B cell (primary cell): ENCODE results near the gene PPCDC. TPM values are rescaled to one million over a fixed set of nuclear protein-coding genes. Genes with fewer than 3 reads are reported as not detected.
A peak's percentile ranks its signal among the peaks of the same experiment; 100 is the strongest.

ENCODE experiments used
- ATAC-seq: fragments of 200-7000 bp; cut with Tn5 transposase; one replicate; pipeline ENCODE4 v1.10.0; 2021; ENCODE audit warnings: low read depth, mild to moderate bottlenecking, moderate number of reproducible peaks, moderate library complexity
- CTCF ChIA-PET: fragments of 350-600 bp; sonication (Branson Sonifier 250); formaldehyde crosslinking; loops from one replicate; lab custom pipeline; 2021; ENCODE audit warnings: antibody characterized with exemption, inconsistent platforms; lab: Charles Lee
- POLR2A ChIA-PET: fragments of 350-600 bp; sonication (Branson Sonifier 250); formaldehyde crosslinking; loops from one replicate; lab custom pipeline; 2021; ENCODE audit warnings: antibody characterized with exemption; lab: Charles Lee
- DNase-seq: peaks from one replicate; pipeline ENCODE4 v3.0.0; 2013
- H2AFZ ChIP-seq: 2 replicates; pipeline ENCODE4 v1.6.1; 2012; ENCODE audit warnings: mild to moderate bottlenecking, low read depth, low read length; ENCODE audit not compliant: insufficient read depth, poor library complexity, severe bottlenecking
- H3K27ac ChIP-seq, 2 donors: 1 replicate in 1 of 2; 2 replicates in 1 of 2; pipeline ENCODE4 v1.5.1; 2012 to 2013; ENCODE audit warnings: low read length in 2 of 2, mild to moderate bottlenecking in 2 of 2, moderate library complexity in 1 of 2
- H3K27me3 ChIP-seq, 4 experiments: fragments of 200-600 bp in 1 of 4; sonication (generic) in 1 of 4; replicated peaks in 1 of 4; 1 replicate in 2 of 4; 2 replicates in 2 of 4; pipeline versions ENCODE4 v1.6.1 to v1.7.0; 2013 to 2016; ENCODE audit warnings: low read length in 3 of 4, mild to moderate bottlenecking in 2 of 4, mixed read lengths in 1 of 4, moderate library complexity in 1 of 4; ENCODE audit not compliant: insufficient read depth in 4 of 4, control insufficient read depth in 3 of 4; ENCODE audit errors: control extremely low read depth in 1 of 4
- H3K36me3 ChIP-seq, 2 experiments: replicated peaks in 1 of 2; 1 replicate in 1 of 2; 2 replicates in 1 of 2; pipeline versions ENCODE4 v1.6.1 to v1.7.1; 2013; ENCODE audit warnings: low read length in 1 of 2; ENCODE audit not compliant: insufficient read depth in 2 of 2, control insufficient read depth in 1 of 2; ENCODE audit errors: control extremely low read depth in 1 of 2, extremely low read depth in 1 of 2
- H3K4me1 ChIP-seq, 2 donors: fragments of 200-600 bp in 1 of 2; sonication (generic) in 1 of 2; 1 replicate in 1 of 2; 2 replicates in 1 of 2; pipeline versions ENCODE4 v1.5.1 to v1.6.1; 2013 to 2017; ENCODE audit warnings: low read length in 2 of 2; ENCODE audit not compliant: control insufficient read depth in 2 of 2, insufficient read depth in 2 of 2
- H3K4me2 ChIP-seq: replicated peaks from 2 replicates; pipeline ENCODE3; 2012; ENCODE audit warnings: mild to moderate bottlenecking, low read depth, low read length; ENCODE audit not compliant: poor library complexity, severe bottlenecking
- H3K4me3 ChIP-seq, 5 experiments: fragments of 200-600 bp in 1 of 5; sonication (generic) in 1 of 5; 1 replicate in 3 of 5; 2 replicates in 2 of 5; pipeline versions ENCODE4 v1.5.1 to v1.7.0; 2011 to 2016; ENCODE audit warnings: low read length in 4 of 5, mild to moderate bottlenecking in 4 of 5, low read depth in 2 of 5, control low read depth in 1 of 5, moderate library complexity in 1 of 5; ENCODE audit not compliant: insufficient read depth in 1 of 5; ENCODE audit errors: control extremely low read depth in 1 of 5, extremely low read depth in 1 of 5
- H3K79me2 ChIP-seq: fragments of 200-600 bp; sonication (generic); one replicate; pipeline ENCODE4 v1.6.0; 2016; ENCODE audit warnings: low read length; ENCODE audit not compliant: control insufficient read depth, insufficient read depth
- H3K9ac ChIP-seq: fragments of 200-600 bp; sonication (generic); 2 replicates; pipeline ENCODE4 v1.6.1; 2017; ENCODE audit warnings: mild to moderate bottlenecking, low read length, moderate library complexity
- H3K9me3 ChIP-seq, 3 donors: one replicate each; pipeline versions ENCODE4 v1.6.1 to v1.7.1; 2013; ENCODE audit warnings: low read length in 2 of 3; ENCODE audit not compliant: control insufficient read depth in 2 of 3, insufficient read depth in 1 of 3; ENCODE audit errors: control extremely low read depth in 1 of 3
- H4K20me1 ChIP-seq: 2 replicates; pipeline ENCODE4 v1.6.0; 2012; ENCODE audit warnings: mild to moderate bottlenecking, low read length; ENCODE audit not compliant: insufficient read depth, control insufficient read depth, poor library complexity, severe bottlenecking
- H3K27ac Mint-ChIP-seq: one replicate; pipeline ENCODE4 v1.8.0; 2021; ENCODE audit warnings: mixed read lengths
- H3K27me3 Mint-ChIP-seq: one replicate; pipeline ENCODE4 v1.8.0; 2021; ENCODE audit warnings: mixed read lengths
- H3K4me1 Mint-ChIP-seq: one replicate; pipeline ENCODE4 v1.8.0; 2021; ENCODE audit warnings: mixed read lengths
- H3K4me3 Mint-ChIP-seq: one replicate; pipeline ENCODE4 v1.8.0; 2021; ENCODE audit warnings: mixed read lengths
- H3K9me3 Mint-ChIP-seq: one replicate; pipeline ENCODE4 v1.8.0; 2022; ENCODE audit warnings: mixed read lengths; ENCODE audit not compliant: insufficient read depth
- CTCF ChIP-seq: fragments of 200-600 bp; IDR thresholded peaks from one replicate; pipeline ENCODE4 v1.8.0; 2022; ENCODE audit warnings: antibody characterized with exemption, mild to moderate bottlenecking
- EZH2 ChIP-seq: IDR thresholded peaks from 2 replicates; pipeline ENCODE4 v1.6.1; 2012; ENCODE audit warnings: borderline replicate concordance, low read depth, mild to moderate bottlenecking, moderate library complexity, low read length; ENCODE audit not compliant: insufficient read depth, poor library complexity, severe bottlenecking
- WGBS: methylation state at CpG from one replicate; pipeline ENCODE4 v1.1.5; 2013; ENCODE audit warnings: missing lambda C conversion rate; ENCODE audit not compliant: insufficient coverage; 5-methylcytosine and 5-hydroxymethylcytosine counted together
- intact Hi-C: fragments of 100-400 bp; cut with micrococcal nuclease; formaldehyde crosslinking; loops from one replicate; pipeline ENCODE4 v1.10.0; 2022
- polyA plus RNA-seq: library from polyadenylated mRNA; depleted of rRNA; stranded (reverse); fragments of >200 nt; gene quantifications from 2 replicates; pipeline ENCODE4 v1.2.3, GENCODE V29; 2012
- total RNA-seq, 2 donors: library from RNA; stranded (reverse); fragments of 120-200 nt in 1 of 2; gene quantifications; 1 replicate in 1 of 2; 2 replicates in 1 of 2; pipeline versions ENCODE4 v1.2.3 to v1.2.4, GENCODE V29; 2013 to 2022

Gene PPCDC
- total and polyA plus RNA-seq, 2 donors (not counting 1 experiment from before 2014, with no cell fraction given) = 15.1 to 19.7 TPM

GRCh38 chr15:75025548-75026260, 2.3 kb downstream of the PPCDC start:
- no peak overlapping the region for H3K4me2 ChIP-seq

More at GRCh38 chr15:75025548-75026260, 2.3 kb downstream of the PPCDC start:
- intact Hi-C loops = loop anchor here (10.0 kb wide), 1 partner anchor 619 kb away; the partner anchor contains the start of genes IMP3 and SNX33
- Histone ChIP-seq H3K9ac (no peak overlapping the region), H3K36me3 (peaks cover 0 to 2% of the 10 kb centered on the region in 2 experiments), H3K79me2 (peaks cover 24% of the 10 kb centered on the region), H3K4me1 (peaks cover 10 to 28% of the 10 kb centered on the region in 2 donors), H3K27me3 (peaks cover 0 to 13% (median 4%) of the 10 kb centered on the region in 4 experiments), H4K20me1 (peaks cover 17% of the 10 kb centered on the region), H3K4me3 (no peak overlapping the region), H2AFZ (no peak overlapping the region), H3K9me3 (no peaks in the 10 kb centered on the region), H3K27ac (no peak overlapping the region)
- WGBS = 100% methylated on average over 3 of the region's 5 CpGs
- POLR2A ChIA-PET = interaction anchor here (1.2 kb wide), 1 partner anchor 176 kb away, joined by 3 read pairs; the partner anchor contains the start of gene C15orf39
- Mint-ChIP-seq H3K27me3 (peaks cover 8% of the 10 kb centered on the region), H3K4me1 (peaks cover 19% of the 10 kb centered on the region), H3K9me3 (no peaks in the 10 kb centered on the region), H3K27ac (peak overlapping the region; percentile 38), H3K4me3 (peak overlapping the region; percentile 45)
- DNase-seq (no peak), ATAC-seq (no peak)
- TF ChIP-seq EZH2 (no peak), CTCF (no peak)
- CTCF ChIA-PET = interaction anchor here (1.0 to 10.4 kb wide), 7 partner anchors 8 to 654 kb away, joined by 3 to 170 read pairs (median 3); partner anchors contain the start of gene C15orf39
